CD4-positive, alpha-beta T cell treated with Interleukin-17A for 4 hours (primary cell): ENCODE results near the gene CD302.
"Not testable (repeated sequence)": the region's sequence is repeated elsewhere in the genome, so short reads cannot be mapped to it uniquely, and the experiment has no call there.

Experiments
- DNase-seq: peaks from one replicate; pipeline ENCODE4 v3.0.0-alpha.2; 2020; ENCODE audit warnings: mixed read lengths

CD302 gene, protein sequence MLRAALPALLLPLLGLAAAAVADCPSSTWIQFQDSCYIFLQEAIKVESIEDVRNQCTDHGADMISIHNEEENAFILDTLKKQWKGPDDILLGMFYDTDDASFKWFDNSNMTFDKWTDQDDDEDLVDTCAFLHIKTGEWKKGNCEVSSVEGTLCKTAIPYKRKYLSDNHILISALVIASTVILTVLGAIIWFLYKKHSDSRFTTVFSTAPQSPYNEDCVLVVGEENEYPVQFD

DNA sequence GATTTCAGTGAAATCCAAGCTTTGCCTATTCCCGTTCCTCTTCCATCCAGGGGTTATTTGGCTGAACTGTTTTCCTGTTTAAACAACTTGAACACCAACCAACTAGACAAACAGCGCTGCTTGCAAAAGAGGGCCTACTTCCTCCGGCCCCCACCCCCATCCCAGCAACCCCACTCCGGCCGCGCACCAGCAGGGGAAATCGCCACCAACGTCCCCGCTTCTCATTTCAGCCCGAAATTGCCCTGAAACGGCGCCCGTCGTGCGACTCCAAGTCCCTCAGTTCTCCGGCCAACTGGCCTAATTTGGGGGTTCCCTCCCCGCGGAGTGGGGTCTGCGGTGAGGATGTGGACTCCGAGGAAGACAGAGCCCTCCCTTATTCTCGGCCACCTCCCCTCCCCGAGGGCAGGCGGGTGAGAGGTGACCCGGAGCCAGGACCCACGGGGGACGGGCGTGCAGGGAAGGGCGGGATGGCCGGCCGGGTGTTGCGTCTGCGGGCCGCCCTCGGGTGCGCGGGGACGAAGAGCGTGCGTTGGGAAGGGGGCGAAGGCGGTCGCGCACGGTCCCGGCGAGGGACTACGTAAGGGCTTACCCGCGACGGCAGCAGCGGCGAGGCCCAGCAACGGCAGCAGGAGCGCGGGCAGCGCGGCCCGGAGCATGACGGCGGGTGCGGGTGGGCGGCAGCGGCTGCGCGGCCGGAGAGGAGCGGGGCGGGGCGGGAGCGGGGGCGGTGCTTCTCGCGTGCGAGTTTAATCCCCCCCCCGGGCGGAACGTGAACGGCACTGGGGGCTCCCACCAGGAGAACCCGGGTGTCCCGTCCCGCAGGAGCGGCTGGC is at the start of gene CD302:
Gene CD302, minus strand, starts transcription at position 666 of the 833 bp plus-strand sequence. Its CDS starts 10 bp downstream, at position 656.
- DNase-seq = peak; percentile 49

DNA sequence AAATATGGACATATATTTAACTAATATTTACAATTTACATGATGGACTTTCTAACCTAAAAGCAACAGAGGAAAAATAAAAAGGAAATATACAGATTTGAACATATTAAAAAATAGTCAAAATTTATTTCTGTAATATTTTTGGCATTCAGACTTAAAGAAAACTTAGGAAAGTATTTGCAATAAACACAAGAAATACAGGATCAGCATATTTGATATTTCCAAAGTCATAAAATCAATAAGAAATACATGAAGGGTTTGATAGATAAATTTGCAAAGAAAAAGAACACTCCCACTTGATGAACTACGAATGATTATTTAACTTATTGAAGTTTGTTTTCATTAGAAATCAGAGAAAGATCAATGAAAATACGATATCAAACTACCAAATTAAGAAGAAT is 48.6 kb upstream of the CD302 start:
- no peak for DNase-seq

DNA sequence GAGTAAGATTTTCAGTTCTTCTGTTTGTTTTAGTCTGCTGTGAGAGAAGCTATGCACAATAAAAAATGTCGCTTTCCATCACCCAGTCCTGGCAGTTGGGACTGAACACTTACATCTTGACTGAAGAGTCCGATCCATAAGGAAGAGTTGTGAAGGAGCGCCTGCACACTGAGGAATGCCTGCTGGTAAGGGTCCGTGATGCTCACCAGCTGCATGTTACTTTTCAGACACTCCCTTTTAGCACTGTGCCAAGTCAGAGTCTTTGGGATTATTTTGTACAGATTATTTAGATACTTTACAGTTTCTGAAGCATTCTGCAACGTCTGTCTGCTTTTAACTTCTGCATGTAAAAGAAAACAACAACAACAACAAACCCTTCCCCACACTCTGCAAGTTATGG is 42.6 kb upstream of the CD302 start:
- DNase-seq = no peak

DNA sequence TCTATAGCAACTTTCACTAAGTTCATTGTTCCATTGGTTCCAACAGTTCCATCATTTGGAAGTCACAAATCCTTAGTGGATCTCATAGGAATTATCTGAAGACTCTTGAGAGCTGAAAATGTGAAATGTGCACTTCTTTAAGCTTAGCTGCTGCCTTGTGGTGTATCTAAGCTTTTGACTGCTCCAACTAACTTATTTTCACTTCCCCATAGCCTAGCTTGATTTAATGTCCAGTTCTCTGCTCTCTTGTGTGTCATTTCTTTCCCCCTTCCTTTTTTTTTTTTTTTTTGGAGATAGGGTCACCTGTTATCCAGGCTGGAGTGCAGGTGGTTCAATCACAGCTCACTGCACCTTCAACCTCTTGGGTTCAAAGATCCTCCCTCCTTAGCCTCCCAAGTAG is 34.9 kb upstream of the CD302 start:
- no peak for DNase-seq

DNA sequence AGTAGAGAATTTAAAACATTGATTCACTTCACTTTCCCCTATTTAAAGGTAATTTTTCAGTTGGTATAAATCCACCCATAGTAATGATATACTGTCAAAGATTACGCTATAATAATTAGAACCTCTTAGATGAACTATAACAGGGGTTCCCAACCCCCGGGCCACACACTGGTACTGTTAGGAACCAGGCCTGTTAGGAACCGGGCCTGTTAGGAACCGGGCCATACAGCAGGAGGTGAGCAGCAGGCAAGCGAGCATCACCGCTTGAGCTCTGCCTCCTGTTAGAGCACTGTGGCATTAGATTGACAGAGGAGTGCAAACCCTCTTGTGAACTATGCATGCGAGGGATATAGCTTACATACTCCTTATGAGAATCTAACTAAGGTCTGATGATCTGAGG is 34.0 kb upstream of the CD302 start:
- DNase-seq = no peak

DNA sequence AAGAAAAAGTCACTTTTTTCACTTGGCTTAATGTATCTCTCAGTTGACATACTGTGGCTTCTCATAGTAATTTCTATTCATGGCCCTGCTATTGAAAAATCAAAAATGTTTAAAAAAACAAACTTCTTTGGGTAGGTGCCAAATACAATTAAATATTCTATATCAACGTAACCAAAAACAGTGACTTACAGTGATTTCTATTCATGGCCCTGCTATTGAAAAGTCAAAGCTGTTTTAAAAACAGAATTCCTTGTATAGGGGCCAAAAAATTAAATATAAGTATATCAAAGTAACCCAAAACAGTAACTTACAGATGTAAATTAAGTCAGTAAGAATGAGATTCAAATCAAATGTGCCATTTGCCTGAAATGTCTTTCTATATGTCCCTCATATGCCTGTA is 31.4 kb upstream of the CD302 start:
- no peak for DNase-seq

DNA sequence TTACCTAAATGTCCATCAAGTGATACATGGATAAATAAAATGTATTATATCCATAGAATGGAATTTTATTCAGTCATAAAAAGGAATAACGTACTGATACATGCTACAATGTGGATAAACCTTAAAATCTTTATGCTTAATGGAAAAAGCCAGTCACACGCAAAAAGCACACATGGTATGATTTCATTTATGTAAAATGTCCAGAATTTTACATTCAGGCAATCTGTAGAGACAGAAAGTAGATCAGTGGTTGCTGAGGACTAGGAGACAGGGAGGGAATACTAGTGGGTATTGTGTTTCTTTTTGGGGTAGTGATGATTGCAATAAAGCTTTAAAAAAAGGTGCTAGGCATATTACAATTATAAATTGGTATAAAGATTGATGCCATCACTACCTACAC is 30.7 kb upstream of the CD302 start:
- DNase-seq = no peak

DNA sequence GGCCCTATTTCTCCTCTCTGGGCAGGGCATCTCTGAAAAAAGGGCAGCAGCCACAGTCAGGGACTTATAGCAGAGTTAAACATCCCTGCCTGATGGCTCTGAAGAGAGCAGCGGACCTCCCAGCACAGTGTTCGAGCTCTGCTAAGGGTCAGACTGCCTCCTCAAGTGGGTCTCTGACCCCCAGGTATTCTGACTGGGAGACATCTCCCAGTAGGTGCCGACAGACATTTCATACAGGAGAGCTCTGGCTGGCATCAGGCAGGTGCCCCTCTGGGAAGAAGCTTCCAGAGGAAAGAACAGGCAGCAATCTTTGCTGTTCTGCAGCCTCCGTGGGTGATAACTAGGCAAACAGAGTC is 24.4 kb upstream of the CD302 start:
- DNase-seq = not testable (repeated sequence)

DNA sequence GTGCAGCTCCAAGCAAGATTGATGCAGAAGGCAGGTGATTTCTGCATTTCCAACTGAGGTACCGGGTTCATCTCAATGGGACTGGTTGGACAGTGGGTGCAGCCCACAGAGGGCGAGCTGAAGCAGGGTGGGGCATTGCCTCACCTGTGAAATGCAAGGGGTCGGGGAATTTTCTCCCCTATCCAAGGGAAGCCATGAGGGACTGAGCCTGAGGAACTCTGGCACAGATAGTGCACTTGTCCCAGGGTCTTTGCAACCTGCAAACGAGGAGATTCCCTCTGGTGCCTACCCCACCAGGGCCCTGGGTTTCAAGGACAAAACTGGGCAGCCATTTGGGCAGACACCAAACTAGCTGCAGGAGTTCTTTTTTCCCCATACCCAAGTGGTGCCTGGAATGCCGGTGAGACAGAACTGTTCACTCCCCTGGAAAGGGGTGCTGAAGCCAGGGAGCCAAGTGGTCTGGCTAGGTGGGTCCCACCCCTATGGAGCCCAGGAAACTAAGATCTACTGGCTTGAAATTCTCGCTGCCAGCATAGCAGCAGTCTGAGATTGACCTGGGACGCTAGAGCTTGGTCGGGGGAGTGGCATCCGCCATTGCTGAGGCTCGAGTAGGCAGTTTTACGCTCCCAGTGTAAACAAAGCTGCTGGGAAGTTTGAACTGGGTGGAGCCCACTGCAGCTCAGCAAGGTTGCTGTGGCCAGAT is 23.9 kb upstream of the CD302 start:
- not testable (repeated sequence) for DNase-seq

DNA sequence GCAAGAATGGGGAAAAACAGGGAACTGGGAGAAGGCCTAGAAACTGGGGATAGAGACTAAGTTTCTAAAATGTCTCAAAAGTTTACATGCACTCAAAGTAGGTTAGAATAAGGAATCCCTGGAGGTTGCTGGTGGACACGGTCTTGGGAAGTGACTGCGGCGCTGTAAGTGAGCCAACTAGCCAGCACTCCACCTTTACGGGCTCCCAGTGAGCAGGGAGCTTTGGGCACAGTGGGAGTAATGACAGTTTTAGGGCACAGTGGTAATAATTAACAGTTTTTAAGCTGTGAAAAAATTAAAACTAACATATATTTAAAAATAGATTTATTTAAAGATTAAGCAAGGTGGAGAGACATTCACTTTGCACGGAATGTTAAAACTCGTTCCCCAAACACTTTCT is 20.9 kb upstream of the CD302 start:
- DNase-seq = no peak

DNA sequence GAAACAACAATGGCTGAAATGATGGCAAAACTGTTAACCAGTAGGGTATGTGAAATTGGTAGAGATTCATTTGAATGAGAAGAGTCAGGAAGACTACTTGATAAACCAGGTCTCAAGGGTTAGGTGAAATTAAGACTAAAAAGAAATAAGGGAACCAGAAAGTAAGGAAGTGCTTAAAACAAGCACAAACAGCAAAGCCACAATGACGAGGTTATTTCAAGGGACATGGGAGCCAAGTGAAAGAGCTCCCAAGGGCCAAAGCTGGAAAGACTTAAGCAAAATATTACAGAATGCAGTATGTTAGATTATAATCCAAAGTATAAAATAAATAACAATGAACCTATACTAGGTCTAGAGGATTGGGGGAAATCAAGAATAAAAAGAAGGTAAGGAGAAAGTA is 19.3 kb upstream of the CD302 start:
- DNase-seq = no peak

DNA sequence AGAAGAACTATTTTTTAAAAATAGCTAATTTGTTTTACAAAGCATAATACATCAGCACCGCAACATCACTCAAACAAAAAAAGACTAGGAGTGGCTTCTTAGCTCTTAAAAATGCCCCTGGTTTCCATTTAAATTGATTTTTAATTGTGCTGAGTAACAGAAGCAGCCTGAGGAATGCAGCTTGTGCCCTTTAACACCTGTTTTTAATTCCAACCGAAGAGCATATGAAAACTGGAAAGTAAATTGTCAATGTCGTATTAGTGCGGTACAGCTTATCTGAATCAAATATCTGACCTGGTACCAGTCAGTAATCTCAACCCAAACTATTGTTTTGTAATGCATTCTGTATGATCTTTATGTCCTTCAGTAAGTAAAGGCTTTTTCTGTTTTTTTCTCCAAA is 13.2 kb upstream of the CD302 start:
- no peak for DNase-seq

DNA sequence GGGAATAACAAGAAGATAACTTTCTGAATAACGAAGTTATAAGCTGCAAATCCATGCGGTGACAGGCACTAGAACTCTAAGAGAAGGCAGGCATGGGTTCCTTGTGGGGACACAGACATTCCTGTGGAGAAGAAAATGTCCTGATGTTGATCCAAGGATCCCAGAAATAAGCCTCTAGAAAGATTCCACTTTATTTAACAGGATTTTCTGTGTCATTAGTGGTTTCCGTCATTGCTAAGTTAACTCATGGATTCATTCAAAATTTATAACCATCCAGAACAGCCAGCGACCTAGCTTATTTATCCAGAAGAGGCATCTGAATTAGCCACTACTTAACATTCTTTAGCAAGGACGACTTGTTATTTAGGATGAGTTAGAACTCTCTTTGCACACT is 10.0 kb upstream of the CD302 start:
- no peak for DNase-seq

DNA sequence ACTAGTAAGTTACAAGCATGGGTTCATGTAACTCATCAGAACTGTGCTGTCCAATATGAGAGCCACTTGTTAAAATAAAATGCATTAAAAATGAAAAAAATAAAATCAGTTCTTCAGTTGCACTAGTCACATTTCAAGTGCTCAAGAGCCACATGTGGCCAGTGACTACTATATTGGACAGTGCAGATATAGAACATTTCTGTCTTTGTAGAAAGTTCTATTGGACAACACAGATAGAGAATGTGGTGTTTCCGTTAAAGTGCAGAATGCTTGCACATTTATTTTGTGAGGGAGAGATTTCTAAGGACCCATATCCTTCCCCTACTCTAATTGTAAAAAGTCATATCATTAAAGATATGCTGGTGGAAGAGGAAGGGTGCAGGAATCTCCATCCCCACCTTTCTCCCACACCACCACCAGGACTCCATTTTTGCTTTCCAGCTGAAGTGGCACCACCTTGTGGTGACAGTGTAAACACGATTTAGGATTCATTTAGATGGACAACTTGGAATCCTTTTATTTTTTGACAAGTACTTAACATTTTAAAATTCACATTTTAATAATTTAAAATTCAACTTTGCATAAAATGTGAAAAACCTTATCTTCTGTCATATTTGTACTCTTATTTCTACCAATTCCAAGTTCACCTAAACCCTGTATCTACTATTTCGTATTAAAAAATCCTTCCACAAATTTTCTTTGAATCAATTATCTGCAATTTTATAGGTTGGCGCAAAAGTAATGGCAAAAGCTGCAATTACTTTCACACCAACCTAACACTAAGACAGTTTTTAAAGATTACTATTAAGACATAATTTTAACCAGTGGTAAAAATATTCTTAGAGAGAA is 9.4 kb upstream of the CD302 start:
- DNase-seq = peak; percentile 28

DNA sequence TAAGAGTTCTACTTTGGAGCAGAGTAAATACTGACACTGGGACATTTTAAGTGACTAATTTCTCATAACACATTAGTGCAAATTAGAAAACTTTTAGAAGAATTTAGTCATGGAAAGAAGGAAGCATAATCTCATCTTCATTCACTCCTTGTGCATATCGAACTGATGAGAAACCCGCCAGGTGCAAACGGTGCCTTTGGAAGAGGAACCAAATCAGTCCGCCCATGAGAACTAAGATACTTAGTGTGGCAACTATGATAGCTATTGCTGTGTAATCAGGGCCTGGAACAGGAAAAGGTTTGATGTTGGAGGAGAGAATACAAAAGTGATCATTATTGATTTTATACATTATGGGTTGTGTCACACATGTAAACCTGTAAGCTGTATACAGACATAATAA is 6.9 kb upstream of the CD302 start:
- DNase-seq = no peak

DNA sequence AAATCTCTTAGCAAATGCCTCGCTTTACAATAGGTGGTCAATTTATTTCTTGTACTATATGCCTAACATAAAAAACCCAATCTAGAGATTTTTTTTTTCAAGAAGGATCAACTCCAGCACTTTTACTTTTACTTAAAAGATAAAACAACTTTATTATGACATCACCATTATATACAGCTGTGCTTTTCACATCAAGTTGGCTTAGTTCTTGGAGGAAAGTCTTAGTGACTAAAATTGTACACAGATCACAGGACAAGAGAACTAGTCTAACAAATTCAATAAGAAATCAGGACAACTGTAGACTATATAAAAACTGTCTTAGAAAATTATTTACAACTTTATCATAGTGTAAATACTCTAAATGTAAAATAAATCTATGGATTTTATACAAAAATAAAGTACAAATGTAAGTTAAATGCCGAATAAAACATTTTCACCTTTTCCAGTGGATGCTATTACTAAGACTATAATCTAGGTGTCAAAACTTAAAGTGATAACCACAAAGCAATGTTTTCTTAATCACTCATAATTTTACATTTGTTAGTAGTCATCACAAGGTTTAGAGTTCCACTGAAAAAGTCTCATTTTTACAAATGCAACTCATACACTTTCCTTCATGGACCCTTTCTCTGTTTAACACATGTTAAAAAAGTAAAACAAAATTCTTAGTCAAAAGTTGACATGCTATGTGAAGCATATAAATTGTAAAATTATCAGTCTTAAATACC is 5.4 kb upstream of the CD302 start:
- DNase-seq = no peak

DNA sequence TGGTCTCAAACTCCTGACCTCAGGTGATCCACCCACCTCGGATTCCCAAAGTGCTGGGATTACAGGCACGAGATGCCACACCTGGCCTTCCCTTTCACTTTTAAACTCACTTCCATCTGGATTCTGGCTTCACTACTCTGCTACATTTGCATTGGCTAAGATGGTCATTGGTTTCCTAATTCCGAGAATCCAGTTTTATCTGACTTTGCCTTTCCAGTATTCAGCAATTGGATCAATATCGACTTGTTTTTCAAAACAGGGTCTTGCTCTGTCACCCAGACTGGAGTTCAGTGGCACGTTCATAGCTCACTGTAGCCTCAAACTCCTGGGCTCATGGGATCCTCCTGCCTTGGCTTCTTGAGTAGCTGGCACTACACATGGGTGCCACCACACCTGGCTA is 4.7 kb upstream of the CD302 start:
- DNase-seq = no peak

DNA sequence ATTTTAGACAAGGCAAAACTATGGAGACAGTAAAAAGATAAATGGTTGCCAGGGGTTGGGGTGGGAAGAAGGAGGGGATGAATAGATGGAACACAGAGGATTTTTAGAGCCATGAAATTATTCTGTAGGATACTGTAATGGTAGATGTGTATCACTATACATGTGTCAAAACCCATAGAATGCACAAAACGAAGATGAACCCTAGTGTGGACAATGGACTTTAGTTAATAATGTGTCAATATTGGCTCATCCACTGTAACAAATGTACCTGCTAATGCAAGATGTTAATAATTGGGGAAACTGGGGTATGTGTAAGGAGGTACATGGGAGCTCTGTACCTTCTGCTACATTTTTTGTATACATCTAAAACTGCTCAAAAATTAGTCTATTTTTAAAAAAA is 1.8 kb upstream of the CD302 start:
- DNase-seq = no peak

DNA sequence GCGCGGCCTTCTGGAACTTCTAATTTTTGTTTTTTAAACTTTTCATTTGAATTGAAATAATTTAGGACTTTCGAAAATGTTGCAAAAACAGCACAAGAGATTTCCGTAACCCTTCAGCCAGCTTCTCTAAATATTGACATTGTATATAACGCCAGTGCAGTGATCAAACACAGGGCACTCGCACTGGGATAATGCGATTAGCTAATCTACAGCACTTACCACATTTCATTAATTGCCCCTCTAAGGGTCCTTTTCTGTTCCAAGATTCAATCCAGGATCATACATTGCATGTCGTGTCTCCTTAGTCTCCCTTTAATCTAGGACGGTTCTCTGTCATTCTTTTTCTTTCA is 343 bp upstream of the CD302 start:
- DNase-seq = no peak

DNA sequence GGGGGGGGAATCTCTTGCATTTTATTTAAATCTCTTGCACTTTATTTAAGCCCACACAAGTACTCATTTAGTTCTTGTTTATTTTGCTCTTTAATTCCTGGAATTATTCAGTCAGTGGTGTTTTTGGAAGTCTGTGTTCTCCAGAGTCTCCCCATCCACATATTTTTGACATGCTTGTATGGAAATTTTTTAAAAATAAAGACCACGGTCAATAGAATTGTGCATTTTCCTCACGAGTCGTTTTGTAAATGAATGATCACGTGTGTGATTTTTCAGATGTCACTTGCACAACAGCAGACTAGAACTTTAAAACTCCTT is 824 bp downstream of the CD302 start:
- DNase-seq = no peak

DNA sequence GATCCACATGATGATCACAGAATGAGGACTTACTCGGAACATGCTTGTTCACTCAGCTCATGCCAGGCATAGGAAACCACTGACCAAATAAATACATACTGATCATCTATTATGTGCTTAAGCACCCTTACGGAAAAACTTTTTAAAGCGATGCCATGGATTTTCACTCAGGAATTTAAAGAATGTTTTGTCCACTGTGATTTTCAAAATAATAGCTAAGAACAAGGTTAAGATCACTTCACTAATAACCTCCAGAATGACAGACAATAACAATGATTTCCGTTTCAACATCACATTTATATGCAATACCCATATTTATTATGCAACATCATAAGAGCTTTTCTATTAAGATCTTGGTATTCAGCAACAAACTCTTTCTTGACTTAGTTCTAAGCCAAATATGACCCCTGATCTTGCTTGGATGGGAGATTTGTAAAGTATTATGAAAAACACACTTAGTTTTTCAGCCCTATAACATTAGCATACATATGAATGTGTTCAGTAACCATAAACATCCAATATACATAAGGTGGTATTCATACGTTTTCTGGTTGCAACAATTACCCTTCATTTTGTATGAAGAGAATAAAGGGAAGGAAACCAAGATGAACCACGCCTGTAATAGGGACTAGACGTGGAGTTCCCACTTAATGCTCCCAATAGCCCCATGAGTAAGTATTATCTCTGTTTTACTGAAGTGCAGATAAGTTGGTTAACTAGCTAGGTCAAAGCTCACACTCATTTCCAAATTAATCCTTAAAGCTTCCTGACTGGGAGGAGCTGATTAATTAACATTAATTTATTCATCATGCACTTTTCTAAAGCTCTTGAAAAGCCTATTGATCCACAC is 1.9 kb downstream of the CD302 start:
- no peak for DNase-seq

DNA sequence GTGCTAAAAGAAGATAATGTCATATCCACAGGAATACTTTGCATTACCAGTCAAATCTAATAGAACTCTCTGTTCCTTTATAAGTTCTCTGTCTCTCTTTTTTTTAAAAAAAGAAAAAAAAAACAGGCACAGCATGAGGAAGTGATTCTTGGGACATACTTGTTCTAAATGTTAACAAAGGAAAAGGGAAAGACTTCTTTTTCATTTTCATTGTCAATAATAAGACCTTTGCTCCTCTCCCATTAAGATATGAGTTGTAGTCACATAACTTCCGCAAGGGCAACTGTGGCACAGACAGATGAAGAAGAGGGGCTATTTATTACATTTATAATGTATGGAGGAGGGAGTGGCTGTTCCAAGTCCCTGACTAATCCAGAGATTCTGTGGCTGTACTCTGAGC is 4.7 kb downstream of the CD302 start:
- no peak for DNase-seq
